Activated CD4-positive, alpha-beta T cell treated with anti-CD3 and anti-CD28 coated beads, Interleukin-10, Interleukin-2, amounts not matched to agents 100 ng/mL and 50 ng/mL, durations not matched to agents 16 hours and 8 hours (primary cell): ENCODE measurements around the gene KCNK10.
"Not testable (repeated sequence)": the region's sequence is repeated elsewhere in the genome, so short reads cannot be mapped to it uniquely, and the experiment has no call there.

Experiments used
- DNase-seq: peaks from one replicate; pipeline ENCODE4 v3.0.0-alpha.2; 2020

Gene KCNK10

GRCh38 chr14:88266474-88266873 lies 56.6 kb downstream of the KCNK10 start:
- no peak for DNase-seq

GRCh38 chr14:88264116-88264515 lies 59.0 kb downstream of the KCNK10 start:
- no peak for DNase-seq

- not testable (repeated sequence) for DNase-seq
Observed at GRCh38 chr14:88261302-88261701, 61.8 kb downstream of the KCNK10 start.

- DNase-seq, result no peak
Observed at GRCh38 chr14:88258021-88258420, 65.0 kb downstream of the KCNK10 start.

- no peak for DNase-seq
Observed at GRCh38 chr14:88256997-88257950, 65.8 kb downstream of the KCNK10 start.

GRCh38 chr14:88255798-88256197 lies 67.3 kb downstream of the KCNK10 start:
- DNase-seq, result no peak

- no peak for DNase-seq
Observed at GRCh38 chr14:88255196-88255595, 67.9 kb downstream of the KCNK10 start.

- no peak for DNase-seq
Observed at GRCh38 chr14:88252498-88252897, 70.6 kb downstream of the KCNK10 start.

GRCh38 chr14:88251650-88252049 lies 71.4 kb downstream of the KCNK10 start:
- DNase-seq, result no peak

GRCh38 chr14:88249266-88249665 lies 73.8 kb downstream of the KCNK10 start:
- no peak for DNase-seq

- no peak for DNase-seq
Observed at GRCh38 chr14:88248606-88249005, 74.5 kb downstream of the KCNK10 start.

GRCh38 chr14:88247228-88247627 lies 75.8 kb downstream of the KCNK10 start:
- DNase-seq, result no peak

GRCh38 chr14:88245321-88245720 lies 77.7 kb downstream of the KCNK10 start:
- no peak for DNase-seq

GRCh38 chr14:88243946-88244345 lies 79.1 kb downstream of the KCNK10 start:
- DNase-seq, result no peak

- no peak for DNase-seq
Observed at GRCh38 chr14:88242446-88242845, 80.6 kb downstream of the KCNK10 start.

- no peak for DNase-seq
Observed at GRCh38 chr14:88241810-88242209, 81.3 kb downstream of the KCNK10 start.

GRCh38 chr14:88234442-88234841 lies 88.6 kb downstream of the KCNK10 start:
- no peak for DNase-seq

GRCh38 chr14:88233915-88234314 lies 89.2 kb downstream of the KCNK10 start:
- peak; percentile 34 for DNase-seq

GRCh38 chr14:88232771-88233170 lies 90.3 kb downstream of the KCNK10 start:
- no peak for DNase-seq

- DNase-seq, result no peak
Observed at GRCh38 chr14:88231603-88232002, 91.5 kb downstream of the KCNK10 start.

- no peak for DNase-seq
Observed at GRCh38 chr14:88229428-88229827, 93.6 kb downstream of the KCNK10 start.

- peak; percentile 68 for DNase-seq
Observed at GRCh38 chr14:88228522-88229236, 94.4 kb downstream of the KCNK10 start.

- peak; percentile 29 for DNase-seq
Observed at GRCh38 chr14:88227693-88228092, 95.4 kb downstream of the KCNK10 start.

- no peak for DNase-seq
Observed at GRCh38 chr14:88225721-88226120, 97.3 kb downstream of the KCNK10 start.
